GM19035 (cell line): ENCODE measurements around the gene APOBEC3C.
"Not testable (repeated sequence)": the region's sequence is repeated elsewhere in the genome, so short reads cannot be mapped to it uniquely, and the experiment has no call there.

Experiments used
- ATAC-seq: cut with Tn5 transposase; IDR thresholded peaks from one replicate; pipeline ENCODE4 v1.9.1; 2021; ENCODE audit not compliant: unreplicated experiment

APOBEC3C gene

GRCh38 chr22:39055658-39056057 lies 41.6 kb downstream of the APOBEC3C start:
- ATAC-seq = no peak

GRCh38 chr22:39061290-39061689 lies 47.2 kb downstream of the APOBEC3C start:
- not testable (repeated sequence) for ATAC-seq

DNA sequence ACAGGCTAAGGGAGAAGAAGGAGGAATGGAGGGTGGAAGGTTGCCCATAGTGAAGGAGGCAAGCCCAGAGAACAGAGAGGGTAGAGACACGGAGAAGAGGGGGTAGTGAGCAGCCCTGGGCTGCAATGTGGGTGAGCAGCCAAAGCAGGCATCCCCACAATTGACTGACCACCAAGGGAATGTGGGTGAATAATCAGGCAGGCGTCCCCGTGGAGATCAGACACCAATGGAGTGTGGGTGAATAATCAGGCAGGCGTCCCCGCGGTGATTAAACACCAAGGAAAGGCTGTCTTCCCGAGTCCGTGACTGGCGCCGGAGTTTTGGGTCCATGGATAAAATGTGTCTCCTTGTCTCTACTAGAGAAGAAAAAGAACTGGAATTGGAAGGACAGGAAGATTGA lies 47.9 kb downstream of the APOBEC3C start:
- not testable (repeated sequence) for ATAC-seq

- ATAC-seq = not testable (repeated sequence)
Measured at GRCh38 chr22:39063904-39064303, 49.8 kb downstream of the APOBEC3C start.

DNA sequence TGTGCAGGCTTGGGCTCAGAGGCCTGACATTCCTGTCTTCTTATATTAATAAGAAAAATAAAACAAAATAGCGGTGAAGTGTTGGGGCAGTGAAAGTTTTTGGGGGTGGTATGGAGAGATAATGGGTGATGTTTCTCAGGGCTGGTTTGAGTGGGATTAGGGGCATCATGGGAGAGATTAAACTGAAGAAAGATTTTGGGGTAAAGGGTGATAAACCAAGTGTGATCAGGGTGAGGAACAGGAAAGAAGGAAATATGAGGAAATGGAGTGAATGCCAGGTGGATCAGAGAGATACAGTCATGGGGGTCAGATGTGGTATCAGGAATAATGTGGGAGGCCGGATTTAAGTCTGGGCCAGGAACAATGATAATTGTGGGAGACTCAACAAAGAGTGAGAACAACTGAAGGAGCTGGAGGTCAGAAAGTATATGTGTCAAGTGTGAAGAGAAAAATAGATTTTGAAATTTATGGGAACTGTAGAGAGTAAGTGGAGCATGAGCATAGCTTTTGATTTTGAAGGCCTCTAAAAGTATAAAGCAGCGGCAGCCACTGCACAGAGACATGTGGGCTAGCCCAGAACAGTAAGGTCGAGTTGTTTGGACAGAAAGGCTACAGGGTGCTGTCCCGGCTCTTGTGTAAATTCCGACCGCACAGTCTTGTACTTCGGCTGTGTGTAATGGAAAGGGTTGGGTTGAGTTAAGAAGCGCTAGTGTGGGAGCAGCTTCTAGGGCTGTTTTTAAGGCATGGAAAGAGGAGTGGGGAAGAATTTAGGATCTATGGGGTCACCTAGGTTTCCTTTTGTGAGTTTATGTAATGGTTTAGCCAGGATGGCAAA lies 52.6 kb downstream of the APOBEC3C start:
- peak; percentile 58 for ATAC-seq

- no peak for ATAC-seq
Measured at GRCh38 chr22:39068033-39068785, 54.2 kb downstream of the APOBEC3C start.
